GM12878 (cell line): ENCODE measurements around the gene KLRG1. TPM values are rescaled to one million over a fixed set of nuclear protein-coding genes. Genes with fewer than 3 reads are reported as not detected.

Source experiments
- ATAC-seq: fragments of 200-7000 bp; cut with Tn5 transposase; 3 replicates; pipeline ENCODE4 v1.9.1; 2020; ENCODE audit warnings: mild to moderate bottlenecking, moderate library complexity
- BruUV-seq: library from RNA; stranded (reverse); fragments of 400-500 nt; replicated peaks from 2 replicates; lab custom pipeline; 2021; lab: Mats Ljungman, UMichigan
- CTCF ChIA-PET: fragments of 300-600 bp; sonication (Branson Sonifier 250); formaldehyde crosslinking; extraction: SDS; loops from one replicate; lab custom pipeline; 2021; ENCODE audit warnings: inconsistent platforms; lab: Yijun Ruan, JAX
- POLR2A ChIA-PET: fragments of 350-600 bp; formaldehyde crosslinking; extraction: SDS; loops from one replicate; lab custom pipeline; 2021; ENCODE audit warnings: inconsistent platforms; lab: Charles Lee
- RAD21 ChIA-PET: fragments of 300-600 bp; sonication (Branson Sonifier 250); formaldehyde crosslinking; loops from one replicate; lab custom pipeline; 2023; ENCODE audit warnings: antibody characterized with exemption; ENCODE audit not compliant: unreplicated experiment; lab: Charles Lee
- SMC1A ChIA-PET: fragments of 300-600 bp; sonication (Branson Sonifier 250); formaldehyde crosslinking; loops from one replicate; lab custom pipeline; 2023; ENCODE audit not compliant: unreplicated experiment, uncharacterized antibody; lab: Charles Lee
- DNase-seq: peaks from one replicate; pipeline ENCODE4 v3.0.0-alpha.2; 2011; ENCODE audit warnings: low read depth, low spot score
- FAIRE-seq: peaks from 3 replicates; lab custom pipeline; 2011; peaks lifted over from hg19 to GRCh38; lab: Jason Lieb, UNC
- H2AFZ ChIP-seq: 2 replicates; pipeline ENCODE4 v1.6.0; 2011; ENCODE audit warnings: low read depth, low read length, control low read depth; ENCODE audit not compliant: control insufficient read depth
- H3K27ac ChIP-seq: 2 replicates; pipeline ENCODE4 v1.5.1; 2011; ENCODE audit warnings: control low read depth; ENCODE audit not compliant: control insufficient read depth, insufficient read depth
- H3K27me3 ChIP-seq, 2 experiments: replicated peaks in 1 of 2; 2 replicates each; pipeline versions ENCODE4 v1.6.0 to v1.6.1; 2011; ENCODE audit warnings: low read length in 1 of 2; ENCODE audit not compliant: control insufficient read depth in 2 of 2, insufficient read depth in 2 of 2
- H3K36me3 ChIP-seq, 2 experiments: 2 replicates each; pipeline ENCODE4 v1.5.1; 2011; ENCODE audit warnings: low read length in 1 of 2; ENCODE audit not compliant: control insufficient read depth in 2 of 2, insufficient read depth in 2 of 2
- H3K4me1 ChIP-seq: 2 replicates; pipeline ENCODE4 v1.6.1; 2011; ENCODE audit warnings: mild to moderate bottlenecking, low read length, moderate library complexity, mixed read lengths; ENCODE audit not compliant: control insufficient read depth, insufficient read depth
- H3K4me2 ChIP-seq: 2 replicates; pipeline ENCODE4 v1.6.0; 2011; ENCODE audit warnings: control low read depth; ENCODE audit not compliant: control insufficient read depth, insufficient read depth
- H3K4me3 ChIP-seq: fragments of 200-600 bp; sonication (generic); 2 replicates; pipeline ENCODE4 v1.5.1; 2016
- H3K79me2 ChIP-seq: 2 replicates; pipeline ENCODE4 v1.6.0; 2011; ENCODE audit warnings: low read length; ENCODE audit not compliant: control insufficient read depth, insufficient read depth
- H3K9ac ChIP-seq: 2 replicates; pipeline ENCODE4 v1.8.0; 2011; ENCODE audit warnings: low read length, control low read depth, mixed read lengths; ENCODE audit not compliant: control insufficient read depth, insufficient read depth
- H3K9me3 ChIP-seq: replicated peaks from 3 replicates; pipeline ENCODE4 v1.5.1; 2011; ENCODE audit warnings: mild to moderate bottlenecking, low read length; ENCODE audit not compliant: control insufficient read depth, insufficient read depth
- H4K20me1 ChIP-seq: 2 replicates; pipeline ENCODE4 v1.6.0; 2011; ENCODE audit not compliant: control insufficient read depth, insufficient read depth
- ASH2L ChIP-seq: fragments of 300-600, 200-600 bp; sonication (generic); IDR thresholded peaks from 2 replicates; pipeline ENCODE4 v1.6.1; 2017; ENCODE audit warnings: low read depth, mild to moderate bottlenecking, borderline replicate concordance
- CBFB ChIP-seq: IDR thresholded peaks from 2 replicates; pipeline ENCODE4 v1.6.1; 2016; ENCODE audit warnings: antibody characterized with exemption, low read depth
- E2F8 ChIP-seq: fragments of 450-650 bp; IDR thresholded peaks from 2 replicates; pipeline ENCODE4 v1.6.1; 2018; ENCODE audit warnings: mild to moderate bottlenecking, low read depth, moderate library complexity; ENCODE audit not compliant: partially characterized antibody
- NFYB ChIP-seq: IDR thresholded peaks from 2 replicates; pipeline ENCODE4 v1.6.1; 2011; ENCODE audit warnings: low read depth, mild to moderate bottlenecking, low read length, improper control_type of control experiment, moderate library complexity; ENCODE audit not compliant: insufficient read depth
- NR2F1 ChIP-seq: fragments of 450-650 bp; conservative IDR thresholded peaks from 2 replicates; pipeline ENCODE4 v1.6.1; 2017; ENCODE audit warnings: mild to moderate bottlenecking
- RELA ChIP-seq: fragments of 450-650 bp; IDR thresholded peaks from 2 replicates; pipeline ENCODE4 v1.8.0; 2014; ENCODE audit warnings: borderline replicate concordance; ENCODE audit not compliant: partially characterized antibody
- RUNX3 ChIP-seq: IDR thresholded peaks from 2 replicates; pipeline ENCODE4 v1.6.1; 2012; ENCODE audit warnings: low read length, inconsistent platforms
- SMARCA5 ChIP-seq: fragments of 450-650 bp; IDR thresholded peaks from 2 replicates; pipeline ENCODE4 v1.6.1; 2017; ENCODE audit warnings: mild to moderate bottlenecking
- TCF12 ChIP-seq: IDR thresholded peaks from 2 replicates; pipeline ENCODE4 v1.6.1; 2011; ENCODE audit warnings: low read depth, mild to moderate bottlenecking, low read length
- ZNF622 ChIP-seq: fragments of 450-650 bp; IDR thresholded peaks from 2 replicates; pipeline ENCODE4 v1.6.1; 2017; ENCODE audit warnings: mild to moderate bottlenecking, inconsistent platforms
- WGBS: methylation state at CpG from one replicate; pipeline ENCODE4 v1.1.6; 2016; ENCODE audit warnings: low lambda C conversion rate; ENCODE audit not compliant: insufficient replicate concordance, insufficient coverage; ENCODE audit errors: missing lambda C conversion rate; 5-methylcytosine and 5-hydroxymethylcytosine counted together
- in situ Hi-C: fragments of 300-500 bp; cut with MboI; formaldehyde crosslinking; loops from 9 replicates; pipeline ENCODE4 v1.14.3; 2018; ENCODE audit warnings: mixed read lengths
- intact Hi-C: fragments of 100-400 bp; cut with micrococcal nuclease; formaldehyde crosslinking; loops from one replicate; pipeline ENCODE4 v1.14.2; 2022; ENCODE audit not compliant: unreplicated experiment
- polyA plus RNA-seq, 11 experiments: library from polyadenylated mRNA; depleted of rRNA in 4 of 11; unstranded in 6 of 11; stranded (reverse) in 5 of 11; fragments of >200 nt; fragmentation: Nextera tagmentation in 4 of 11; fragmentation: Illumina TruSeq in 1 of 11; extraction: Ambion mirVana in 4 of 11; extraction: Trizol in 1 of 11; gene quantifications; 1 replicate in 1 of 11; 2 replicates in 10 of 11; pipeline versions ENCODE4 v1.2.1 to v1.2.3, GENCODE V29; 2011 to 2016; ENCODE audit warnings: inconsistent platforms in 2 of 11, missing spikeins in 2 of 11, low read depth in 1 of 11
- total RNA-seq, 4 experiments: library from RNA; depleted of rRNA in 3 of 4; stranded (reverse); fragments of >200 nt in 3 of 4; fragmentation: Illumina TruSeq in 1 of 4; extraction: Trizol in 1 of 4; gene quantifications; 2 replicates each; pipeline versions ENCODE4 v1.2.1 to v1.2.3, GENCODE V29; 2013 to 2021

KLRG1 gene
- total and polyA plus RNA-seq, 10 of the 15 experiments (the other 5 are each of a cell fraction or from before 2014, with no cell fraction given), result 2.3 to 6.5 (median 3.9) TPM

GRCh38 chr12:8943565-8944186, 45.7 kb upstream of the KLRG1 start (continued):
- TF ChIP-seq E2F8 (no peak), RELA (no peak), ZNF622 (no peak), SMARCA5 (no peak), NFYB (no peak), CBFB (no peak)

GRCh38 chr12:8946733-8947132, 42.6 kb upstream of the KLRG1 start:
- ATAC-seq, result no peak
- CTCF ChIA-PET, result interaction anchor here (1.0 to 2.1 kb wide), 3 partner anchors 103 to 403 kb away, joined by 3 to 6 read pairs (median 3); no protein-coding TSS in a partner anchor
- POLR2A ChIA-PET, result no interaction called here
- Histone ChIP-seq H3K36me3 (peaks cover 6 to 27% of the 10 kb centered on the region in 2 experiments), H3K4me1 (peaks cover 10% of the 10 kb centered on the region; the same call in 1 of the 2 replicates), H2AFZ (no peak overlapping the region), H3K27ac (peak overlapping the region; percentile 55), H3K9ac (peak overlapping the region; percentile 17; the same call in 1 of the 2 replicates), H3K9me3 (no peaks in the 10 kb centered on the region), H3K4me2 (peak overlapping the region; percentile 61; the same call in 1 of the 2 replicates), H3K4me3 (peak overlapping the region; percentile 86), H3K27me3 (no peaks in the 10 kb centered on the region), H4K20me1 (no peaks in the 10 kb centered on the region), H3K79me2 (peaks cover 39% of the 10 kb centered on the region)
- intact Hi-C loops, result loop anchor here (2.0 kb wide), 1 partner anchor 30 kb away; no protein-coding TSS in a partner anchor
- no peak for DNase-seq
- RAD21 ChIA-PET, result interaction anchor here (3.1 kb wide), 1 partner anchor 92 kb away, joined by 9 read pairs; no protein-coding TSS in a partner anchor
- SMC1A ChIA-PET, result interaction anchor here (1.6 to 1.9 kb wide), 2 partner anchors 33 to 85 kb away, joined by 4 to 8 read pairs; partner anchors contain the start of gene PHC1
- no TSS peak for BruUV-seq
- peak; percentile 83 for FAIRE-seq
- WGBS, result 0% methylated on average over 1 of the region's 1 CpG
- TF ChIP-seq NR2F1 (peak; percentile 74), ASH2L (no peak), RUNX3 (peak; percentile 75), TCF12 (0 out of 2 replicates have a peak, but pooled peaks have one; percentile 28)
- in situ Hi-C loops, result no loop called here
